Activated naive CD8-positive, alpha-beta T cell (primary cell): ENCODE data around the gene TEX44.

Experiments
- H3K27ac Mint-ChIP-seq: one replicate; pipeline ENCODE4 v1.8.0; 2021; ENCODE audit warnings: mixed read lengths
- H3K27me3 Mint-ChIP-seq: one replicate; pipeline ENCODE4 v1.8.0; 2021; ENCODE audit warnings: mixed read lengths
- H3K36me3 Mint-ChIP-seq: one replicate; pipeline ENCODE4 v1.8.0; 2021; ENCODE audit warnings: mixed read lengths
- H3K4me1 Mint-ChIP-seq: one replicate; pipeline ENCODE4 v1.8.0; 2021; ENCODE audit warnings: low read depth, mixed read lengths
- H3K4me3 Mint-ChIP-seq: one replicate; pipeline ENCODE4 v1.8.0; 2021; ENCODE audit warnings: mild to moderate bottlenecking, mixed read lengths
- H3K9me3 Mint-ChIP-seq: one replicate; pipeline ENCODE4 v1.8.0; 2021; ENCODE audit warnings: low read depth, mixed read lengths

TEX44 gene

DNA sequence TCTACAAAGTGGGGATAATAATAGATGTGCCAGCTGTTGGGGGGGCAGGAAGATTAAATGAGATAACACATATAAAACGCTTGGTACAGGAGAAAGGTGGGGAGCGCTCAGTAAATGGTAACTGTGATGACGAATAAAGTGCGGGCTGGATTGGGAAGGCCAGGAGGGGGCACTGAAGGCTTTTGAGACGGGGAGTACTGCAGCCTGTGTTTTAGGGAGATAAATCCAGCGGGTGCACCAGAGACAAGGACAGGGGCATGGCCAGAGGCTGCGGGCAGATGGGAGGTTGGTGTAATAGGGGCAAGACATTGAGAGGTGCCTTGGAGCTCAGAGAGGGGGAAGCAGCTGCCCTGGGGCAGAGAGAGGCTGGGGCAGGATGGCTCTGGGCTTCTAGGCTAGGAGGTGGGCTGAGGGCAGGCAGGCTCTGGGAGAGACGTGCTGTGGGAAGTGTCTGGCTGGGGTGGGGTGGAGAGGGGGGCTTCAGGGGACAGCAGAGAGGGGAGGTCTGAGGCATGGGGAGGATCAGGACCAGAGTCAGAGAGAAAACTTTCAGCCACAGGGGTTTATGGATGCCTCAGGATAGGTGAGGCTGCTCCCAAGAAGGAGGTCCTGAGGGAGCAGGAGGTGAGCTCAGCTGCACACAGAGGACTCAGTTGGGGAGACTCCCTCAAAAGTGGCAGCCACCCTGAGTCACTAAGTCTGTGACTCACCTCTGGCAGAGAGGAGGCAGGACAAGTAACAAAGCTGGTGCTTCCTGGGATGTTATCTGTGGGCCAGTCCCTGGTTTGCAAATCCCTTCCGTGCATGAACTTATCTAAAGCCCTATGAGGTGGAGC, 18.8 kb downstream of the TEX44 start:
- H3K27ac Mint-ChIP-seq = peak overlapping the region; percentile 98
- H3K36me3 Mint-ChIP-seq = no peaks in the 10 kb centered on the region
- peaks cover 39% of the 10 kb centered on the region for H3K4me1 Mint-ChIP-seq
- no peaks in the 10 kb centered on the region for H3K27me3 Mint-ChIP-seq
- no peaks in the 10 kb centered on the region for H3K9me3 Mint-ChIP-seq
- H3K4me3 Mint-ChIP-seq = peak overlapping the region; percentile 91

DNA sequence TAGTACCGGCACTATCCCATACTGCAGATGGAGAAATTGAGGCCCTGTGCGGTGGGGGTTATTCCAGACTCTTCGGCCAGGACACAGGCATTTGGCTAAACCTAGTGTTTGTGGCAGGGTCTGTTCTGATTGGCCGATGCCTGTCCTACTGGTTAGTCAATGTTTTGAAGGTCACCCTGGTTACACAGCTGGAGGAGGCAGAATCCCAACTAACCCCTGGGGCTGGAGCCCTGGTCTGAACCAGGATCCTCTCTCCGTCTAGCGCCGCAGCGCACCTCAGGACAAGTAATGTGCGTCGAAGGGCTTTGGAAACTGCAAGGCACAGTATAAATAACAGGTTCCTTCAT, 19.4 kb downstream of the TEX44 start:
- Mint-ChIP-seq H3K36me3 (no peaks in the 10 kb centered on the region), H3K27me3 (no peaks in the 10 kb centered on the region), H3K4me1 (peaks cover 41% of the 10 kb centered on the region), H3K27ac (peak overlapping the region; percentile 98), H3K9me3 (no peaks in the 10 kb centered on the region), H3K4me3 (peak overlapping the region; percentile 91)

DNA sequence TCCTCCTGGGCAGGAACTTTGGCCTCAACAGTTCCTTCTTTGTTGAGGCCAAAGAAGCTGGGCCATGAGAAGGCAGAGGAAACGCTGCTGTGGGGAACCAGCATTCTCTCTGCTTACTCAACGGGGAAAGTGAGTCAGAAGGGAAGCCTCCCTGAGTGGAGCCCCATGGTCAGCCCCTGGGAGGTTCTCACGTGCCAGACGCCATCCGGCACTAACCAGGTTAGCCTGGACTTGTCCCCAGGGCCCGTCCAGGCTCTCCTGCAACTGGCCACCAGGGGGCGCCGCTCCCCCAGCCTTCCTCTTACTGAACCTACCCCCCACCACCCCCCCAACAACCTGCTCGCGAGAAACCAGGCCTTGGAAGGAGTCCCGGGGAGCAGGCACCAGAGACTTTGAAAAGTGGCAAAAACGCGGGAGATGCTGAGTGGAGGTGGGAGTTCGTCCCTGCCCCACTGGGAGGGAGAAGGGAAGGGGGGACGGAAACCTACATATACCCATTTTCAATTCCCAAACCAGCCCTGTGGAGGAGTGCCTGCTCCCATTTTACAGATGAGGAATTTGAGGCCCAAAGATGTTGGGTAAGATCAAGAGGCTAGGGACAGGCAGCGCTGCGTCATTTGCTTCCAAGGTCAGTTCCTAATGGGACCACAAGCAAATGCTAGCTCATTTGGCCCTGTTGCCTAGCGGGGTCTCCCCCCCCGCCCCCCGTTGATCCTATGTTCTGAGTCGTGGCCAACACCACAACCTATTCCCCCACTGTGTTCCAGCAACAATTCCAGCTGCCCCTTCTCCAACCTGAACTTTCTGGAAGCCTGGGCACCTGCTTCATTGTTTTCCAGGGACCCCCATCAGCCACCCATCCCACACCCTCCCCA, 20.0 kb downstream of the TEX44 start:
- Mint-ChIP-seq H3K4me3 (peak overlapping the region; percentile 91), H3K9me3 (no peaks in the 10 kb centered on the region), H3K27me3 (no peaks in the 10 kb centered on the region), H3K27ac (peak overlapping the region; percentile 98), H3K4me1 (peaks cover 46% of the 10 kb centered on the region), H3K36me3 (no peaks in the 10 kb centered on the region)

DNA sequence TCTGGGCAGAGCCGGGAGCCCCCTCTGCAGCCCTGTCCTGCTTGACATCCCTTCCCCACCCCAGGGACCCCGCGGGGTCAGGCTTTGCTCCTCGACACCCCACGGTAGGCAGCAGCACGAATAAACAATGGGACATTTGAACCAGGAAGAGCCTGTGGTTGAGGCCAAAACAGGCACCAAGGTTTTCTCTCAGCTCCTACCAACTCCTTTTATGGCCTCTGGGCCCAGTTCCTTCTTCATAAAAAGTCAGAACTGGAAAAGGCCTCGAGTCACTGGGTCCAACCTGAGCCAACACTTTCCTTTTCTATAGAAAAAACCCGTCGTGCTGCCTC, 20.6 kb downstream of the TEX44 start:
- Mint-ChIP-seq H3K4me1 (peaks cover 46% of the 10 kb centered on the region), H3K27me3 (no peaks in the 10 kb centered on the region), H3K27ac (peak overlapping the region; percentile 98), H3K36me3 (no peaks in the 10 kb centered on the region), H3K9me3 (no peaks in the 10 kb centered on the region), H3K4me3 (peak overlapping the region; percentile 91)

DNA sequence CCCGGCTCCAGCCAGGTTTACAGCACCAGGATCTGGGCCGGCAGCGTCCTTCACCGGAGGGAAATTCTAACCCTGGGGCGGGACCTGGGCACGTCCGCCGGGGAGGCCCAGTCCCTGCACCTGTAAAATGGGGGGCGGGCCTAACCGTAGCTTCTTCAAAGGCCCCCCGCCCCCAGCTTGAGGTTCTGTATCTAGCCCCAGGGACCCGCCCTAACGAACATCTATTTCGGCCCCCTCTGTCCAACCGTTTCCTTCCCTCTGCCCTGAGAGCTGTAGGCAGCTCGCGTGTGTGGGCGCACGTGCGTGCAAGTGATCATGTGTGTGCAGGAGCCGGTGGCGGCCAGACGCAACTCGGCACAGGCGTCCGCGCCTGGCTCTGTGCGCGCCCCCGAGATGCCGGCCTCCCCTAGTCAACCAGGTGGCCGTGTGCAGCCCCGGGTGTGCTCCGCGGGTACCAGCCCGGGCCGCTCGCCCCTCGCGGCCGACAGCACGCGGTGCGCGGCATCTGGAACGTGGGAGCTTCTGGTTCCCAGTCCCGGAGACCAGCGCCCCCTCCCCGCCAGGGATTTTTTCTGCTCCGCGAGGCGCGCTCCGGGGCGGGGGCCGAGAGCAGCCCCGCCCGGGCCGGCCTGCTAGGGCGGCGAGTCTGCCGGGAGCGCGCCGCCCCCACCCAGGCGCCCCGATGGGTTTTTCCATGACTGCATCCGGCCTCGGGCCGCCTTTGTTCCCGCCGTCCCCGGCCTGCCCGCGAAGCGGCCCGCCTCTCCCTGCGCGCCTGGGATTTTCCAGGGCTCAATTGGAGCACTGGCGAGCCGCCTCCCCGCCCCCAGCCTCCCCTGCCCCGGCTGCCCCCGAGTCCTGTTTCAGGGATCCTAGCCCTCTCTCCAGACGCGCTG, 21.2 kb downstream of the TEX44 start:
- Mint-ChIP-seq H3K9me3 (no peaks in the 10 kb centered on the region), H3K4me3 (peak overlapping the region; percentile 91), H3K27ac (peak overlapping the region; percentile 98), H3K27me3 (no peaks in the 10 kb centered on the region), H3K4me1 (peaks cover 46% of the 10 kb centered on the region), H3K36me3 (no peaks in the 10 kb centered on the region)

DNA sequence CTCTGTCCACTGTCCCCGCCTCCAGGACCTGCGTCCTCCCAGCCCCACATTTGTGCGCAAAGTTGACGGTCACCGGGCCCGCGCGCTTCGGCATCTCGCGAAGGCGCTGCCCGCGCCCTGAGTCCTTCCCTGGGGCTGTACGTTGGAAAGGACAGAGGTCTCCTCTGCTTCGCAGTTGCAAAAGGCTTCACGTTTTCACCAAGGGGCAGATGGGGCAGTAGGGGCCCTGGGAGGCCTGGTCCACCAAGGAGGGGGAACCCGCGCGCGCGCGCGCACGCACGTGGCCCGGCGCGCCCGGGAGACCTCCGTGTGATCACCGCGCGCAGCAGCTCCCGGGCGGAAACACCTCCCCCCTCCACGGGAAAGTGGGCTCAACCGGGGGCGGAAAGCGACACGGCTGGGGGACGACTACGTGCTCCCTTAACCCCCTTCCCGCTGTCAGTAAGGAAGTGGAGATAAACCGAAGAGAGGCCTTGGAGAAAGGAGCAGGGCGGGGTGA, 21.9 kb downstream of the TEX44 start:
- H3K27me3 Mint-ChIP-seq = no peaks in the 10 kb centered on the region
- no peaks in the 10 kb centered on the region for H3K9me3 Mint-ChIP-seq
- no peaks in the 10 kb centered on the region for H3K36me3 Mint-ChIP-seq
- peak overlapping the region; percentile 97 for H3K27ac Mint-ChIP-seq
- peaks cover 46% of the 10 kb centered on the region for H3K4me1 Mint-ChIP-seq
- peak overlapping the region; percentile 83 for H3K4me3 Mint-ChIP-seq

DNA sequence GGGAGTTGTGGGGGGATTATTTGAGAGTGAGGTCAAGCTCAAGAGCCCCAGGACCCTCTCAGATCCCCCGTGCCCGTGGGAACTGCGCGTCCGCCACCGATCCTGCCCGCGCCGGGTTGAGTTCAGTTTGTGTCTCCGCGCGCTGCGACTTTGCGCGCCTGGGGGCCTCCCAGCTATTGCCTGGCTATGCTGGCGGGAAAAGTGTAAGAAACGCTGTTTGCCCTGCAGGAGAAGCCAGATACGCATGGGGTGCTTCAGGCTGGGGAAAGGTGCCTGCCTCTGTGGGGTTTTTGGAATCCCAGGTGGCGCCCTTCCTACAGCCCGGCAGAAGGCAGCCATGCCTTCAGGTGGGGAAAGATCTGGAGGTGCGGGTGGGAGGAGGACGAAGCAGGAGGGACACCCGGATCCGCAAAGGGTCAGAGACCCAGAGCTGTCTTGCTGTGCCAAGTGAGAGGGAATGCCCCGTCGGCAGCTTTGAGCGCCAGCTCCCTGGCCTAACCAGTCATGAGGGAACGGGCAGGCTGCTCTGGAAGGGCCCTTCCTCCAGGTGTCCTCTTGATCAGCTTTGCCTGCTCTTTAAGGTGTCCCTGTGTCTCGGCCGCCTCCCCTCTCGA, 22.5 kb downstream of the TEX44 start:
- H3K4me1 Mint-ChIP-seq = peaks cover 47% of the 10 kb centered on the region
- H3K27ac Mint-ChIP-seq = peak overlapping the region; percentile 97
- no peaks in the 10 kb centered on the region for H3K36me3 Mint-ChIP-seq
- peak overlapping the region; percentile 83 for H3K4me3 Mint-ChIP-seq
- no peaks in the 10 kb centered on the region for H3K9me3 Mint-ChIP-seq
- no peaks in the 10 kb centered on the region for H3K27me3 Mint-ChIP-seq

DNA sequence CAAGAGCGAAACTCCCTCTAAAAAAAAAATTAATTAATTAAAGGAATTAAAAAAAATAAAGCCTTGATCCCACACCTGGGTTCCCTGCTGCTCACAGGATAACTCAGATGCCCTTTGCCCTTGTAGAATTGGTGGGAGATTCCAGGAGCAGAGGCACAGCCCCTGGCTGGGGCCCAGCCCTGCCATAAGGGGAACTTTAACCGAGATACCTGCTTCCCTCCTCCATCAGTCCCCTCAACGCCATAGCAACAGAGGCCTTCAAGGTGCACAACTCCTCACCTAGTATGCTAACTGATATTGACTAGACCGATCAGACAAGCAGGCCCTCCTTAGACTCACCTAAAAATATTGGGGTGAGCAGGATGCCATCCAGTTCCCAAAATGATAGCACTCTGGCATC, 23.6 kb downstream of the TEX44 start:
- Mint-ChIP-seq H3K27me3 (no peaks in the 10 kb centered on the region), H3K27ac (peak overlapping the region; percentile 83), H3K9me3 (no peaks in the 10 kb centered on the region), H3K4me3 (peak overlapping the region; percentile 54), H3K36me3 (no peaks in the 10 kb centered on the region), H3K4me1 (peaks cover 44% of the 10 kb centered on the region)

DNA sequence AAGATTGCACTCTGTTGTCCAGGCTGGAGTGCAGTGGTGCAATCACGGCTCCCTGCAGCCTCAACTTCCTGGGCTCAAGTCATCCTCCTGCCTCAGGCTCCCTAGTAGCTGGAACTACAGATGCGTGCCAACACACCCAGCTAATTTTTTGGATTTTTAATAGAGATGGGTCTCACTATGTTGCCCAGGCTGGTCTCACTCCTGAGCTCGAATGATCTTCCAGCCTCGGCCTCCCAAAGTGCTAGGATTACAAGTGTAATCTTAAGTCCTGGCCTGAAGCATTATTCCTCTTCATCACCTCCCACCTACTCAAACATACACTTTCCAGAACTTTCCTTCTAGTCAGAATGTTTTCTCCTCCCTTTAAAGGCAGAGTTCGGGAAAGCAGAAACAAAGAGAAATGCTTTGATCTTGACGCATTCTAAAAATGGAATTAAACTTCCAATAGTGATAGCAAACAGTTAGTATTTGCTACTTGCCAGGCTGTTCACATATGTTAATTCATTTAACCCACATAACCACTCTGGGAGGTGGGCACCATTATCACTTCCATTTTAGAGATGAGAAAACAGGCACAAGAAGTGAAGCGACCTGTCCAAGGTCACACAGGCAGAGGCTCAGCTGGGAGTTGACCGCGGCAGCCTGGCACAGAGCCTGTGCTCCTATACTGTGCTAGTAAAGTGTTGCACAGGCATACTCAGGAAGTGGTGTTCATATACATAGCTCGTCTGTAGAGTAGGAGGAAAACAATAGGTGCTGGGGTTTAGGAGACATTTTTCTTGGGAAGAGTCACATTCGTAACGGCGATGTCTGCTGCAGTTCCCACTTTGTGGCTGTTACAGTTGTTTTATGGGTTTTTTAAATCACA, 24.6 kb downstream of the TEX44 start:
- Mint-ChIP-seq H3K4me1 (peaks cover 34% of the 10 kb centered on the region), H3K36me3 (no peaks in the 10 kb centered on the region), H3K27ac (peak overlapping the region; percentile 83), H3K27me3 (no peaks in the 10 kb centered on the region), H3K9me3 (no peaks in the 10 kb centered on the region), H3K4me3 (peak overlapping the region; percentile 42)

DNA sequence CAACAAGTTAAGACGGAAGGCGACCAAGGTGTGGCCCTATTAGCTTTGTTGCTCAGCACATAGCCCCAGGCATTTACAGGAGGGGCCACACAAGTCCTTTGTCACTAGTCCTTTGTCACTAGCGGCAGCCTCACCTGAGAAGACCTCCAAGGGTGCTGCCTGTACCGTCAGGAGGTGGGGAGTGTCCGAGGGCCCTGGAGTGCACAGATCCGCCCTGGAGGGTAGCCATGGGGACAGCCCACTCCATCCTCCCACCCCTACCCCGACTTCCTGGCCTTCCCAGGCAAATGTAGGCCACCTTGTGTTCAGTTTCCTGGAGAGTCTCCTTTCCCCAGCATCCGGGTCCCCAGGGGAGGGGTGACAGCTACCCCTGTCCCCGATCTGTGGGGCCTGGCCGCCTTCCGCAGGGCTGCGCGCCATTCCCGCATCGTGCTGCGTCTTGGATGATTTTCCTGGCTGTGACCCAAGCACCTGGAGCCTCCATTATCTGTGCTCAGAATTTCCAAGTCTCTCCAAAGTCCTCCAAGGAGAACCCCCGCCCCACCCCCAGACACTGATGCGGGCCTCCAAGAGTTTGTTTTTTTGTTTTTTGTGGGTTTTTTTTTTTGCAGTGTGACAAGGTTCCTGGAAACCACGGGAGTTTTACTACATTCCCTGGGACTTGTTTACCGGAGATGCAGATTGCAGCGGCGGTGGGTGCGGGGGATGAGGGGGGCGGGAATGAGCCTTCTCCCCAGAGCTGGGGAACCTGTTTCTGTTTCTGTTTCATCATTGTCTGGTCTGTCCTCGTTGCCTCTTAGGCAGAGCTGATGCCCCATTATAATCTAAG, 28.6 kb downstream of the TEX44 start:
- Mint-ChIP-seq H3K27me3 (no peaks in the 10 kb centered on the region), H3K36me3 (no peaks in the 10 kb centered on the region), H3K27ac (no peak overlapping the region), H3K9me3 (no peaks in the 10 kb centered on the region), H3K4me1 (peaks cover 12% of the 10 kb centered on the region), H3K4me3 (no peak overlapping the region)

DNA sequence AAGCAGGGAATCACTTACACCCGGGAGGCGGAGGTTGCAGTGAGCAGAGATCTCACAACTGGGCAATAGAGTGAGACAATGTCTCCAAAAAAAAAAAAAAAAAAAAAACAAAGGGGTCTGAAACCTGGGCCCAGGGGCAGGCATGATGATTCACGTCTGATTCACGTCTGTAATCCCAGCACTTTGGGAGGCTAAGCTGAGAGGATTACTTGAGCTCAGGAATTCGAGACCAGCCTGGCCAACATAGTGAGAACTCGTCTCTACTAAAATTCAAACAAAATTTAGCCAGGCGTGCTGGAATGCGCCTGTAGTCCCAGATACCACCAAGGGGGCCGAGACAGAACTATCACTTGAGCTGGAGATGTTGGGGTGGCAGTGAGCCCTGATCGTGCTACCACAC, 30.3 kb downstream of the TEX44 start:
- no peak overlapping the region for H3K27ac Mint-ChIP-seq
- H3K9me3 Mint-ChIP-seq = no peaks in the 10 kb centered on the region
- H3K4me1 Mint-ChIP-seq = peaks cover 7% of the 10 kb centered on the region
- no peaks in the 10 kb centered on the region for H3K27me3 Mint-ChIP-seq
- no peaks in the 10 kb centered on the region for H3K36me3 Mint-ChIP-seq
- H3K4me3 Mint-ChIP-seq = no peak overlapping the region

DNA sequence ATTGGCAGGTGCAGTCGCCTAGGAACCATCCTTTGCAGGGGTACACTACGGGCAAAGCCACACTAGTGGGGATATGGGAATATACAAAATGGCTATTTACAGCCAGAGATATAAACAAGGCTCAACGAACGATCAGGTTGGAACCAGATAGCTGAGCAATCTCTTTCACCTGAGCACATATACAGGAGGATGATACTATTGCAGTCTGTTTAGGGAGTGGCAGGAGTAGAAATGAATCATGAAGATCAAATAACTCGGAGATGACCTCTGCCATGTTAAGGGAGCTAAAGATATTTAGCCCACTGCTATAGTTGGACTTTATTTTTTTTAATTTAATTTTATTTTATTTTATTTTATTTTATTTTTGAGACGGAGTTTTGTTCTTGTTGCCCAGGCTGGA, 33.8 kb downstream of the TEX44 start:
- H3K4me3 Mint-ChIP-seq = no peak overlapping the region
- H3K27ac Mint-ChIP-seq = no peak overlapping the region
- H3K4me1 Mint-ChIP-seq = peaks cover 4% of the 10 kb centered on the region
- H3K27me3 Mint-ChIP-seq = no peaks in the 10 kb centered on the region
- no peaks in the 10 kb centered on the region for H3K36me3 Mint-ChIP-seq
- no peaks in the 10 kb centered on the region for H3K9me3 Mint-ChIP-seq
